Astrocyte (in vitro differentiated cells and primary cell): Measurements from ENCODE around the gene IL1R2.

Experiments
- EZH2 ChIP-seq: IDR thresholded peaks from 2 replicates; pipeline ENCODE4 v1.6.1; 2012; ENCODE audit warnings: mild to moderate bottlenecking, low read length, inconsistent platforms; ENCODE audit not compliant: insufficient read depth
- TF ChIP-seq, protein P1 (sequence below): IDR thresholded peaks from 2 replicates; pipeline ENCODE4 v1.5.1; 2011; ENCODE audit warnings: low read depth, mild to moderate bottlenecking, inconsistent platforms, low read length, moderate library complexity; ENCODE audit not compliant: insufficient read depth

DNA sequence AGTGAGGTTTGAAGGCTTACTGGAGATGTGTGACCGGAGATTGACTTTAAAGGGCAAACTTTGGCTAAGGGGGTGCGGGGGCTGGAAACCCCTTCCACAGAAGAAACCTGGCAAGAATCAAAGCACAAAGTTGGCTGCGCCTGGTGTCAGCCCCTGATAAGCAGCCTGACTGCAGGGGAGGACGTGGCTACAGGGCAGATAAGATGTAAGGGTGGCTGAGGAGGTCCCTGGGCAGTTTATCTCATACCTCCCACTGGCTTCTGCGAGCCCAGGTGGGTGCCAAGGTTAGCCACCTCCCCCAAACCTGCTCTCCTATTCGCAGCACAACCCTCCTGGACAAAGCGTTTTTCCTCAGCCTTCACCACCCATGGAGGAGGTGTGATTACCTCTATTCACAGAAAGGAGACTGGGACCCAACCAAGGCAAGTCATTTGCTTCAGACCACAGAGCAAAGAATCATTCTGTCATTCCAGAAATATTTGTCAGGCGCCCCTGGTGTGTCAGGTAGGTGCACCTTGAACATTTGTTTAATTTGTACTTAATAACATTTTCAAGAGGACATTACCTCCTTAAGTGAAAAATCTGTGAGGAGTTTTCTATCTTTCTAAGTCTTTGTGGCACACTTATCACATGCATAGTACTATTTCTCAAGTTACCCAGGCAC is 77.7 kb downstream of the IL1R2 start:
- TF ChIP-seq, protein P1, sequence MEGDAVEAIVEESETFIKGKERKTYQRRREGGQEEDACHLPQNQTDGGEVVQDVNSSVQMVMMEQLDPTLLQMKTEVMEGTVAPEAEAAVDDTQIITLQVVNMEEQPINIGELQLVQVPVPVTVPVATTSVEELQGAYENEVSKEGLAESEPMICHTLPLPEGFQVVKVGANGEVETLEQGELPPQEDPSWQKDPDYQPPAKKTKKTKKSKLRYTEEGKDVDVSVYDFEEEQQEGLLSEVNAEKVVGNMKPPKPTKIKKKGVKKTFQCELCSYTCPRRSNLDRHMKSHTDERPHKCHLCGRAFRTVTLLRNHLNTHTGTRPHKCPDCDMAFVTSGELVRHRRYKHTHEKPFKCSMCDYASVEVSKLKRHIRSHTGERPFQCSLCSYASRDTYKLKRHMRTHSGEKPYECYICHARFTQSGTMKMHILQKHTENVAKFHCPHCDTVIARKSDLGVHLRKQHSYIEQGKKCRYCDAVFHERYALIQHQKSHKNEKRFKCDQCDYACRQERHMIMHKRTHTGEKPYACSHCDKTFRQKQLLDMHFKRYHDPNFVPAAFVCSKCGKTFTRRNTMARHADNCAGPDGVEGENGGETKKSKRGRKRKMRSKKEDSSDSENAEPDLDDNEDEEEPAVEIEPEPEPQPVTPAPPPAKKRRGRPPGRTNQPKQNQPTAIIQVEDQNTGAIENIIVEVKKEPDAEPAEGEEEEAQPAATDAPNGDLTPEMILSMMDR, result no peak
- no peak for TF ChIP-seq EZH2
